ENCODE data around the gene VCX2.
"Not testable (repeated sequence)": the region's sequence is repeated elsewhere in the genome, so short reads cannot be mapped to it uniquely, and the experiment has no call there.

VCX2 gene

DNA sequence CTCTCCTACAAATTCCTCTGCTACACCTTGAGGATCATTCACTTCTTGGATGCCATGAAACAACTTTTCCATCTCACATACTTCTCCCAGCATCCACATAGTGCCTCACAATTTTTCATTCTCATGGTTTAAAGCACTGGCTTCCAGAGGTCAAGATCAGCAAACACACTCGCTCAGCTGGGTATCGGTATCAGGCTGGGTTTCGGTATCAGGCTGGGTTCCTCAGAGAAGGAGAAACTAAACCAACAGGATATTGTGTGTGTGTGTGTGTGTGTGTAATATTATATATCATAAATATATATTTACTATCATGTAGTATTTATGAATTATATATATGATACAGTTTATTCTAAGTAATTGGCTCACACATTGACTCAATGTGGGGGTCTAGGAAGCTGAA is at the start of gene VCX2:
TSS of gene VCX2 (minus strand) at position 99 of the 400 bp plus-strand sequence. CDS start 624 bp downstream, outside the sequence.
- DNase-seq (ENCODE audit: low read depth in 2 of 2), result not testable (repeated sequence)

GRCh38 chrX:8204943-8205342 is 33.9 kb upstream of the VCX2 start:
- DNase-seq (ENCODE audit: low read depth in 2 of 2), result no peak

DNA sequence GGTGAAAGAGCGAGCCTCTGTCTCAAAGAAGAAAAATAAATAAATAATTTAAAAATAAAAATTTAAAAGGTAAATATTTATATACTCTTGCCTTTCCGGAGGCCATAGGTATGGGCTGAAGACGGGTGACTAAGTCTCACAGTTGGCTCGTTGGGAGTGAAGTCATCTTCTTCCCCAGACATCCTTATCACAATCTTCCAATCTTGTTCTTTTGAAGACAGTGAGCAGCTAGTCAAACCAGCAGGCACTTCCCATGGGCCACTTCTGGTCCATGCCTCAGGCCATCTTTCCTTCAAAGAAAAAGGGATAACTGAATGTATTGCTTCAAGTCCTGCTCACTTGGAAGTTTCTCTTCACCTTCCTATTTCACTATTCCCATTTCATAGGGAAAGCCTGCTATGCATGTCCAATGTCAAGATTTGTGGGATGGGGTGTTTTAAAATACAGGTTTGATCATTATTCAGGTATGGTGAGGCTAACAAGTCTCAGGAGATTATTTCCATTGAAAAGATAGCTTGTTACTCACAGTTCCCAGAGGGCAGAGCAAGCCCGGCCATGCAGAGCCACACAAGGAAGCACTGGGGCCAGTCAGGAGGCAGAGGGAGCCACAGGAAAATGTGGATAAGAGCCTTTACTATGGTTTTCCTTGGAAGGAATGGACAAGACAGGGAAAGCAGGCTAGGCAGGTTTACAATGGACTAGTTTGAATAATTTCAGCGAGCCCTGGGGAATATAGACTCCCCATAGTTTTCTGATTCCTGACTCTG is 33.3 kb upstream of the VCX2 start:
- no peak for DNase-seq (ENCODE audit: low read depth in 2 of 2)

DNA sequence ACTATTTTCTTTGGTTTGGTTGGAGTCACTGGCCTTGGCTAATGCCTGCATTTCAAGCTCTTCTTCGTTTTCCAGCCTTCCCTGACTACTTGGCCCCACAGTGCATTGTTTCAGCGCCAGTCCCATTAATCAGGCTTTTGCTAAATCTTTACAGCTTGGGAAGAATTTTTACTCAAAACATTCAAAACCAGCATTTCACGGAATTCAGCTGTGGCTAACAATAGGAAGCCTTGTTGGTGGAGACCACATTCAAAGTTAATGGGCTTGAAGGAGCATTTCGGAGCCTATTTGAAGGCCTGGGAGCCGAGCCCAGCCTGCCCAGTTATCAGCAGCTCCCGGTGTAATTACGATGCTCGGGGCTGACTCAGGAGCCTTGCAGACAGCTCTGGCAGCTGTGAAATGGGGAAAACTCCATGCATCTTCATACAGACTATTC is 30.8 kb upstream of the VCX2 start:
- DNase-seq (ENCODE audit: low read depth in 2 of 2), result no peak

DNA sequence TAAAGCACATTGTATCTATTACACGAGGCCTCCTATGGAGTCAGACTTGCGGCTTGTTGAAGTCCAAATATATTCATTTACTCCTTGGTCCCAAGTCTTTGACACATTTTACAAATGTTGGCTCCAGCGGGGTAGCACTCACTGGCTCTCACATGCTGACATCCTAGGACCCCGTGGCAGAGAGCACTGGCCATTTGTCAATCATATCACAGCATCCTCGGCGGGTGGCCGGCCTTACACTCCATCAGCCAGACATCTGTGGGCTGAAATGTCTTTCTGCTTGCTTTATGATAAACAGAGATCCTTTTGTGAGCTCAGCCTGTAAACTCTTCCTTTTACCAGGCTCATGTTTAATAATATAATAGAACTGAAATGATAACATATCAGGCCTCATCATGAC is 25.7 kb upstream of the VCX2 start:
- no peak for DNase-seq (ENCODE audit: low read depth in 2 of 2)

DNA sequence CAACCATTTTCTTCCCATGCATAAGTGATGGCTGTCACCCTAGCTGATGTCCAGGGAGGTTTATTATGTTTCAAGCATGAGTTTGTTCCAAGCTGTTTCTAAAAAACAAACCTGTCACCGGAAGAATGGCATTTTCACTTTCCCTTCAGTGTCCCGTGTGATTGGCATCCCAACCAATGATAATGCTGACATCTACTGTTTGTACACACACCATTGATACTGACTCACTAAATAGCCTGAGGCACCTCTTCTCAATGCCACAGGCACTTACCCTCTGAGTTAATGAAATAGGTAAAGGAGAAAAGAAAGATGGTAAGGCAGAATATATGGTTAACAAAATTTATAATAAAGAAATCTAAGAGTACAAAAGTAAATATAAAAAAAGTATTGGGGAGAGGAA is 23.1 kb upstream of the VCX2 start:
- no peak for DNase-seq (ENCODE audit: low read depth in 2 of 2)

DNA sequence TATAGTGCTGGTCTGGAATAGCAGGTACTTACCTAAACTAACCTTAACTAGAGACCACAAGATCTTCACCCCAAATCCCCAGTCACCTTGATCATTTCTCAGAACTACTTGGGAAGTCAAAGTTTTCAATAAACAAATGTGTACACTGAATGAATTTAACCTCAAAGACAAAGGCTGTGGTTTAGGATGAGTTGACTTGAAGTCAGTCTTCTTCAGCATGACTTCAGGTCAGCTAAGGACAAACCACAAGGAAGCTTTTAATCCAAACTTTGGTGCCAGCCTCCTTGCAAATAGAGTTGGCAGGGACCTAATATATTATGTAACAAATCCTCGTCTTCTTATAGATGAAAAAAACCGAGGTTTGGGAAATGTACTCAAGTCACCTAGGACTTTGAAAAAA is 21.2 kb upstream of the VCX2 start:
- no peak for DNase-seq (ENCODE audit: low read depth in 2 of 2)

DNA sequence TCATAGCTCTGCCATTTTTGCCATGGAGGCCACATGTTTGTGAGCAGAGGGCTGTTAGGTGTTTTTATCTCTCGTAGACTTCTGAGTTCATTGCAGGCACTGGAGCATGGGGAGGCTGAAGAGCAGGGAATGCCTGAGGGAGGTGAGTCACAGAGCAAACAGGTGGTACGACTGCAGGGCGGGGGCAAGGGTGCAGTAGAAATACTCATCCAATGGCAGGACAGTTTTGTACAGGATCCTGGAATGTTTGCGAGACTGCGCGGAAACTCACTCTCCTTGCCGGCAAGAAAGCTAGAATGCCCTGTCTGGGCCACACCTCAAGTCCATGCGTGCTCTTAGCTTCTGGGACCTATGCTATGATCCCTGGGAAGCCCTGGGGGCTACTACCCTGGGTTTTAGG is 20.0 kb upstream of the VCX2 start:
- no peak for DNase-seq (ENCODE audit: low read depth in 2 of 2)

DNA sequence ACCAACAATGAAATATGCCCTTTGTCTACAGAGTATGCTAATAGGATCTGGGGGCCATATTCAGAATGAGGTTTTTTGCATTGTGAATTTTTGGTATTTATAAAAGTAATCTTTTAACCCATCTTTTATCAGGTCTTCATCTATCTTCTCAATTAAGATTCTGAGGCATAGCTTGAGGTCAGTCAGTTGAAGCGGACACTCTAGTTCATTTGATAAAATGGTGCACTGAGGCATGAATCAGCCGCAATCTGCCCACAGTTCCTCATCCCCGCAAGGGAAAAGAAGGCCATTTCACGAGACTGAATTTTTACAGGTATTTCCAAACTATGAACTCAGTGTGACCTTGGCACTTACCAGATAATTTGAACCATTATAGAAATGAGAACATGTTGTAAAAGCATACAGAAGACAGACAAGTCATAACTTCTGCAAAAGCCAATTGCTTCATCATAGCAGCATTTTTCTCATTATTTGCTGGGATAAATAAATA is 19.3 kb upstream of the VCX2 start:
- DNase-seq (ENCODE audit: low read depth in 2 of 2), result no peak

DNA sequence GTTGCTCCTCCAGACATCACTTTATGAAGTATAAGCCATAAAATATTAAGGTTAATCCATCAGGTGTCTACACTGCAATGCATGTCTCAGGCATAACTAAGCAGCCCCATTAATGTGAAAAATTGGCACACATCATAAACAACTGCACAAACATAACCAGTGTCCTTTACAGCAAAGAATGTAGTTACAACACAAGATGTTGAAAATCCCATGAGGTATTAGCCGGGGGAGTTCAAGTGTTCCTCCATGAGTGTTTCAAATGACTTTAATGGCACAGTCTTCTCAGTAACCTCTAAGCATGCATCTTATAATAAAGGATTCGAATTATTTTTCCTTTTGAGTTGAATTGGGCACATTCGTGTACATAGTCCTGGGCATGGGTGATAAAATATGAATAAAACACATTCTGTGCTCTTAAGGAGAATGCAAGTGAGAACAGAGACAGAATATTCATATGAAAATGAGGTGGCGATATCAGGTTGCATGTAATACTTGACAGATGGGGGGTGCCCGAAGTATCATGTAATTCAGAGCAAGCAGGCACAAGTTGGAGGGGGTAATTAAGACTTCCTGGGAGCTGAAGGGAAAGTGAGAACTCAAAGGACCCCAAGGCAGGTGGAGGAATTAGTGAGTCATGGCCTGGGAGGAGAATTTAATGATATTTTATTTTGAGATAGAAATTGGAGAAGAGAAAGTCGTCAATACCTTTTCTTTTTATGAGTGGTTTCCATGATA is 18.2 kb upstream of the VCX2 start:
- no peak for DNase-seq (ENCODE audit: low read depth in 2 of 2)

DNA sequence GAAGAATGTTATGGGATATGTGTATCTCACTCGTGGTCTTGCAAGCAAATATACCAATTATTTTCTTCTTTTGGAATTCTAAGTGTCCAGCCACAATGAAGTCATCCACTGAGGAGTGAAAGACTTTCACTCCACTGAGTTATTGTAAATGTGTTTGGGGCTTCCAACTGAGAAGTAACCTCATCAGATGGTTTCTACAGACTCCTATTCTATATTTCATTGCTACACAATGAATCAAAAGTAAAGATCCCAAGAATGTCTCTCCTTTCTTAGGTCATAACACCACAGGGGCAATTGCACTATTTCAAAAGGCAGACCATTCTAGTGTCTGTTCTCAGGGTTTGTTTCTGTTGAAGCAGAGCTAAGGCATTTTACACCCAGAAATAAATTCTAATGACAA is 12.3 kb upstream of the VCX2 start:
- no peak for DNase-seq (ENCODE audit: low read depth in 2 of 2)

DNA sequence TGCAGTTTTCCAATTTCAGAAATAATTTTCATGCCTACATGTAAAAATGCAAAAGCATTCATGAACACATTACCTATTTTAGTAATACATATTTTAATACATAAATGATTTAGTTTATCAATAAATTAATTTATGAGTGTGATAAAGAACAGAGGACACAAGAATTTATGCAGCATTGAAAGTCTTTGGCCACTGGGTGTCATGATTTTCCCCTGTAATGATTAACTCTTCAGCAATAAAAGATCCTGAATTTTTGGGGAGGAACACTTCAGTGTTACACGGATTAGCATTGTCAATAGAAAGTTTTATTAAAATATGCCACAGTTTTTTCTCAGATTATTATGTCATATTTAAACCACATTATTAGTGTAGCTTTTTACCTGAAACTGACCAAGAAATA is 8.6 kb upstream of the VCX2 start:
- DNase-seq (ENCODE audit: low read depth in 2 of 2), result no peak

DNA sequence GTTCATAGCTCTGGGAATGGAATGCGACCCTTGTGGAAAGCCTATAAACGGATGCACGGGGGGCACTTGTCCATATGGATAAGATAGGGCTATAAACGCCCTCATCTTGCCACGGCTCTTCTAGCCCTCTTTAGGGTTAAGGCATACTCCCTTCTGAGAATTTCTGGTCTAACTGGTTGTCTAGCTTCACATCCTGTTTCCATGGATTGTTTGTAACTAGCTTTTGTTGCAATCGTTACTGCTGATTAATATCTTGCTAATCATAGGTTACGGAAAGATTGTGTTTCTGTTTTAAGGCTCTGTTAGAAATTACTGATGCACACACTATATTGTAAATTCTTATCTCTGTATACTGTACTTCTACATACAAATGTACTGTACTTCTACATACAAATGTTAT is 17.1 kb downstream of the VCX2 start:
- not testable (repeated sequence) for DNase-seq (ENCODE audit: low read depth in 2 of 2)

DNA sequence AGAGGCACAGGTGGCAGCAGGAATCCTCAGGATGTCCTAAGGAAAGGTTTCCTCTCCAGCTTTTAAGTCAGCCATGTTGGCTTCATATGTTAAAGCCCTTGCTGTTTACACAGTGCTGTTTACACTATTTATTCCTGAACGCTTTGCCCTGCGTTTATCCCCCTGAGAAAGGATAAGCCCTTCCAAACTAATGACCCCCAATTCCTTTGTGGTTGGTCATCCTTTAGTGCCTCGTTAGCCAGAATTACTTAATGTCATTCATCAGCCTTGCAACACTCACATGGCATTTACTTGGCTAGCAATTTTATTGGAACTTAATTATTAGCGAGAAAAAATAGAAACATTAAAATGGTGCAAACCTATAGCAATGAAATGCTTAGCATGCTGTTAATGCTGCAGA is 23.8 kb downstream of the VCX2 start:
- DNase-seq (ENCODE audit: low read depth in 2 of 2), result no peak

- DNase-seq (ENCODE audit: low read depth in 2 of 2), result no peak
Observed at GRCh38 chrX:8144925-8145324, 26.1 kb downstream of the VCX2 start.

DNA sequence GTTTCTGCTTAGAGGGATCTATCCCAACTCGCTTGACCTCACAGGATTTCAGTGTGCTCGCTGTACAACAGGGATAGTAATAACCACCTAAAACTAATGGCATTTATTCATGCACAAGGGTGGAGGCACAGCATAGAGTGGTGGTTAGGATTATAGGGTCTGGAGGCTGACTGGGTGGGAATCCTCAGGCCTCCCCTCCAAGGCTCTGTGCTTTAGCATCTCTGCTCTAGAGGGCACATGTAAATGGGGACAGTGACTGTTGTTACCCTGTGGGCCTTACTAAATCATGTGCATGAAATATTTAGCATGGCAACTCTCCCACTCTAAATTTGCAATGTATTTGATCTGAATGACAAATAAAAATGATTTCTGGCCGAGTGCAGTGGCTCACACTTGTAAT is 29.2 kb downstream of the VCX2 start:
- DNase-seq (ENCODE audit: low read depth in 2 of 2), result no peak

DNA sequence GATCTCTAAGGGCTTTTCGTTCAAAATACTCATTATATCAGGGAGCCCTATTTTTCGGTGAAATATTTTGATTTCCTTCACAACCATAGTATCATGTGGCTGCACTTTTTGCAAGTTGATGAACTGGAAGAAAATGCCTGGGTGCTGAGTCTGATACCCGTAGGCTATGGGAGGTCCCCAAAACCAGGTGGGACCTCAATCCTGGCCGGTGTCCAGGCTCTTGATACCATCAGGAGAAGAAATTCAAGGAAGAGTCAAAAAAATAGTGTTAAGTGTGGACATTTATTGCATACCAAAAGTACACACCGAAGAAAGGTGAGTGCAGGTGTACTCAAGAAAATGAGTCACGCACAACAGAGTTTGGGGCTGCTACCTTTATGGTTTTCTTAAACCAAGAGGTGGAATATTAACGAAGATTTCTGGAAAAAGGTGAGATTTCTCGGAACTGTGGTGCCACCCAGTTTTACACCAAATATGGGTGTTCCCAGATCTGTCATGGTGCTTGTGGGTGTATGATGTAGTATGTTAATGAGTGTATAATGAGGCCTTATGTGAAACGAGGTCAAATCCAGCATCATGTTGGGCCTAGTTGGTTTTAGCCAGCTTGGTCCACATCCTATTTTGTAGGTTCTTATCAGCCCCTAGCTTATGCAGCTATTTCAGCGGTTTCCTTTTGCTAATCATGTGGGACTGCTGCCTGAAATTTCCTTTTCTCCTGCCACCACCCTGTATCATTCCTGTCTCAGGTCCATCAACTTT is 29.9 kb downstream of the VCX2 start:
- DNase-seq (ENCODE audit: low read depth in 2 of 2), result no peak

DNA sequence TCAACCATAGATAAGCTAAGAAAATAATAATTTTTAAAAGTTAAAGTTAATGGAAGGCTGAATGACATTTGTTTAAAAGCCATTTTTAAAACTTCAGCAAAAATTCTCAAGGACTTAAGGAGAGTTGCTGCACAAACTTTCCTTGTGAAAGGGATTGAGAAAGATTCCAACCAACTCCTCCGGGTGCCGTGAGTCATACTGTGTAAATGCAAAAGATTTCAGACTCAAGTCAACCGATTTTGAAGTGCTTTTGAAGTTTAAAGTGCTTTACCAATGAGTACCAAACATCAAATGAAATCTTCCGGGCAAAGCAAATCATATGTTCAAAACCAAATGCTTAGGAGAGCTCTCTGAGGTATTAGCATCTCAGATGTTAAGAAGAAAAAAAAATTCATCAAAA is 31.4 kb downstream of the VCX2 start:
- no peak for DNase-seq (ENCODE audit: low read depth in 2 of 2)

GRCh38 chrX:8138252-8138651 is 32.8 kb downstream of the VCX2 start:
- no peak for DNase-seq (ENCODE audit: low read depth in 2 of 2)

- no peak for DNase-seq (ENCODE audit: low read depth in 2 of 2)
Observed at GRCh38 chrX:8126648-8127047, 44.4 kb downstream of the VCX2 start.

DNA sequence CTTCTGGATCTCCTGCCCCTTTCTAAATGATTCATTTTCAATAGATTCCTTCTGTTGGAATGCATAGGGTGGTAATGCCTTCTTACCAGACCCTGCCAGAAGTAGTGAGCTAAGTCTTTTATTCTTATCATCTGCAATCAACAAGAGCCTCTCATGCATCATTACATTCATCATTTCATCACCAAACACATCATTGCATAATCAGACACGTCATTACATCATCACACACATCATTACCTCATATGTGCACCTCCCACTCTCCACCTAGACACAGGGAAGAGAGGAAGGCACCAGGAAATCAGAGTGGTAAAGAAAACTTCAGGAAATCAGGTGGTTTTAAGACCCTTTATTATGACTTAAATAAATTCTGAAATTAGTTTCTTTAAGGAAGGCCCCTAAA is 45.0 kb downstream of the VCX2 start:
- DNase-seq (ENCODE audit: low read depth in 2 of 2), result no peak

DNA sequence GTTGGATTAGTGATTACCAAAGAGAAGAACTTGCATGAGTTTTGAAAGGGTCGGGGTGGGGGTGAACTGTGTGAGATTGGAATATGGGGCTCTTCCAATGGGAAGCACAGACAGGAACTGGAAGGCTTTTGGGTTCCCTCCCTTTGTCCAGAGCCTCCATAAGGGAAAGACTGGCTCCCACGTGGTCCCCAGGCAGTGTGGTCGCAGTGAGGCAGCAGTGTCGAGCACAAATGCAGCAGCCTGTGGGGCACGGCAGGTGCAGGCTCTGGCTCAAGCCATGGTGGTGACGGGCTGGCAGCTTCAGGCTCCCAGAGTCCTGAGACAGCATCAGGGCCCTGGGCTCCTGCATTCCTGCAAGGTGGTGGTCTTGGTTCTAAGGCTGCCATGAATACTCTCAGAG is 45.5 kb downstream of the VCX2 start:
- DNase-seq (ENCODE audit: low read depth in 2 of 2), result no peak

GRCh38 chrX:8122538-8122937 is 48.5 kb downstream of the VCX2 start:
- no peak for DNase-seq (ENCODE audit: low read depth in 2 of 2)
